Measurements from ENCODE around the gene PARS2.

PARS2 gene

GRCh38 chr1:54710434-54710833 lies 53.9 kb downstream of the PARS2 start:
- H3K4me1 ChIP-seq (ENCODE audit: control insufficient read depth in 1 of 2, insufficient read depth in 1 of 2, low read depth in 1 of 2, low read length in 1 of 2) = peaks cover 4% of the 10 kb centered on the region in 2 experiments
- H3K27me3 ChIP-seq = no peaks in the 10 kb centered on the region
- no peaks in the 10 kb centered on the region for H3K9me3 ChIP-seq
- H3K4me3 ChIP-seq (ENCODE audit: low read depth in 1 of 2, low read length in 1 of 2) = no peak overlapping the region
- no peak overlapping the region for H3K27ac ChIP-seq
- TF ChIP-seq CTCF (IDR thresholded peaks at IDR 0.05) = no peak
- H3K36me3 ChIP-seq = no peaks in the 10 kb centered on the region

GRCh38 chr1:54709547-54710292 lies 54.6 kb downstream of the PARS2 start:
- Histone ChIP-seq H3K4me3 (ENCODE audit: low read depth in 1 of 2, low read length in 1 of 2) (no peak overlapping the region), H3K36me3 (no peaks in the 10 kb centered on the region), H3K27ac (no peak overlapping the region), H3K9me3 (no peaks in the 10 kb centered on the region), H3K27me3 (no peaks in the 10 kb centered on the region), H3K4me1 (ENCODE audit: control insufficient read depth in 1 of 2, insufficient read depth in 1 of 2, low read depth in 1 of 2, low read length in 1 of 2) (no peaks in the 10 kb centered on the region)
- no peak for TF ChIP-seq CTCF (IDR thresholded peaks at IDR 0.05)

DNA sequence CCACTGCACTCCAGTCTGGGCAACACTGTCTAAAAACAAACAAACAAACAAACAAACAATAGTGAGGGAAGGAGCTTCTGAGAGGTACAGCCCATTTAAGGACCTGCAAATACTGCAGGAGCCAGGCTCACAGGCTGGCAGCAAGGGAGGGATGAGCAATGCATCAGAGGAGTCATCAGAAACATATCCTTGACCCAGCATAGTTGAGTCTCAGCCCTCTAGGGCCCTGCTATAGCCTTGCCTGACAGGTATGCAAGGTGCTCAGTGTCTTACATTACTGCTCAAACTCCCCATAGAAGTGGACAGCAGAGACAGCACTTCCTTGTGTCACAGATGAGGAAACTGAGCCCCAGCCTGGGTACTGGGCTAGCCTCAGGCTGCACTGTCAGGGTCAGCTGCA lies 55.9 kb downstream of the PARS2 start:
- no peaks in the 10 kb centered on the region for H3K36me3 ChIP-seq
- H3K4me3 ChIP-seq (ENCODE audit: low read depth in 1 of 2, low read length in 1 of 2) = no peak overlapping the region
- no peaks in the 10 kb centered on the region for H3K27me3 ChIP-seq
- H3K4me1 ChIP-seq (ENCODE audit: control insufficient read depth in 1 of 2, insufficient read depth in 1 of 2, low read depth in 1 of 2, low read length in 1 of 2) = no peaks in the 10 kb centered on the region
- no peak for TF ChIP-seq CTCF (IDR thresholded peaks at IDR 0.05)
- H3K9me3 ChIP-seq = no peaks in the 10 kb centered on the region
- H3K27ac ChIP-seq = no peak overlapping the region

All from neutrophil (primary cell).